Endothelial cell (in vitro differentiated cells): ENCODE results near the gene FAM222B. TPM values are rescaled to one million over a fixed set of nuclear protein-coding genes. Genes with fewer than 3 reads are reported as not detected.

ENCODE experiments used
- DNase-seq: peaks from one replicate; pipeline ENCODE4 v3.0.0; 2021; ENCODE audit warnings: low spot score
- H3K27ac Mint-ChIP-seq: one replicate; pipeline ENCODE4 v1.8.0; 2021; ENCODE audit warnings: mixed read lengths, inconsistent platforms; ENCODE audit not compliant: unreplicated experiment
- H3K27me3 Mint-ChIP-seq: one replicate; pipeline ENCODE4 v1.8.0; 2021; ENCODE audit warnings: mild to moderate bottlenecking, moderate library complexity, mixed read lengths, inconsistent platforms; ENCODE audit not compliant: unreplicated experiment
- H3K36me3 Mint-ChIP-seq: one replicate; pipeline ENCODE4 v1.8.0; 2021; ENCODE audit warnings: mild to moderate bottlenecking, low read depth, mixed read lengths, inconsistent platforms; ENCODE audit not compliant: unreplicated experiment
- H3K4me1 Mint-ChIP-seq: one replicate; pipeline ENCODE4 v1.8.0; 2021; ENCODE audit warnings: mild to moderate bottlenecking, mixed read lengths, inconsistent platforms; ENCODE audit not compliant: unreplicated experiment
- H3K4me3 Mint-ChIP-seq: one replicate; pipeline ENCODE4 v1.8.0; 2021; ENCODE audit warnings: mild to moderate bottlenecking, mixed read lengths, inconsistent platforms; ENCODE audit not compliant: unreplicated experiment
- H3K9me3 Mint-ChIP-seq: one replicate; pipeline ENCODE4 v1.8.0; 2021; ENCODE audit warnings: mixed read lengths, inconsistent platforms; ENCODE audit not compliant: unreplicated experiment
- CTCF ChIP-seq: fragments of 200-600 bp; sonication (generic); IDR thresholded peaks from one replicate; pipeline ENCODE4 v1.5.0; 2021; ENCODE audit warnings: antibody characterized with exemption; ENCODE audit not compliant: unreplicated experiment
- total RNA-seq: library from RNA; stranded (reverse); fragmentation: NEBNext Ultra II Directional; extraction: Animal tissue kit (Norgen Biotek cat#: 25700); gene quantifications from one replicate; pipeline ENCODE4 v1.2.1, GENCODE V29; 2021; ENCODE audit not compliant: unreplicated experiment

FAM222B gene
- total RNA-seq, 1 donor from 2014 or later = 69.9 TPM

DNA sequence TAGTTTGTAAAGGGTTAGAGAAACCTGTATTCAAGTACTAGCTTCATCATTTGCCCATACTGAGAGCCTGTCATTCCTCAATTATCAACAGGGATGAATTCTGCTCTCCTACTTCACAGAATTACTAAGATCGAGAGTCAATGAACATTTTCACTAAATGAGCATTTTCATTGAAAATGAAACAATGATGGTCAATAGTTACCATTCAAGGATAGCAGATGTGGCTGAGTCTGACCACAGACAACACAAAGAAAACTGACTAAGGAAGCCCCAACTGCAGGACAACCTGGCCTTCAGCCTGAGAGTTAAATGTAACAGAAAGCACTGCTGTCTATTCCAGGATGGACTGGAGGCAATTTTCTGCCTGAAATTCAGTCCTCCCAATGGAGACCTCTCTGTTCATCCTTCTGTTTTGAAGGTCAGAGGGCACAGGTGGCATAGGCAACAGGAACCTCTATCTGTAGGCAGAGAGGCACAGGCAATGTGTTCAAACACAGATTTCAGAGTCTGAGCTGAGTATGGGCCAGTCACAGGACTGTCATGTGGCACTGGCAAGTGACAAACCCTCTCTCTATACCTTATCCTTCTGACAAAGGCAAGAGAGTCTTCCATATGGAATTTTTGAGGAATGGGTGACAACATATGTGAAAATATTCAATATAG, 79.3 kb downstream of the FAM222B start:
- Mint-ChIP-seq H3K4me1 (peaks cover 37% of the 10 kb centered on the region), H3K36me3 (peaks cover 31% of the 10 kb centered on the region), H3K4me3 (no peak overlapping the region), H3K27me3 (peaks cover 13% of the 10 kb centered on the region), H3K27ac (peak overlapping the region; percentile 24), H3K9me3 (no peaks in the 10 kb centered on the region)
- no peak for DNase-seq
- TF ChIP-seq CTCF = no peak

DNA sequence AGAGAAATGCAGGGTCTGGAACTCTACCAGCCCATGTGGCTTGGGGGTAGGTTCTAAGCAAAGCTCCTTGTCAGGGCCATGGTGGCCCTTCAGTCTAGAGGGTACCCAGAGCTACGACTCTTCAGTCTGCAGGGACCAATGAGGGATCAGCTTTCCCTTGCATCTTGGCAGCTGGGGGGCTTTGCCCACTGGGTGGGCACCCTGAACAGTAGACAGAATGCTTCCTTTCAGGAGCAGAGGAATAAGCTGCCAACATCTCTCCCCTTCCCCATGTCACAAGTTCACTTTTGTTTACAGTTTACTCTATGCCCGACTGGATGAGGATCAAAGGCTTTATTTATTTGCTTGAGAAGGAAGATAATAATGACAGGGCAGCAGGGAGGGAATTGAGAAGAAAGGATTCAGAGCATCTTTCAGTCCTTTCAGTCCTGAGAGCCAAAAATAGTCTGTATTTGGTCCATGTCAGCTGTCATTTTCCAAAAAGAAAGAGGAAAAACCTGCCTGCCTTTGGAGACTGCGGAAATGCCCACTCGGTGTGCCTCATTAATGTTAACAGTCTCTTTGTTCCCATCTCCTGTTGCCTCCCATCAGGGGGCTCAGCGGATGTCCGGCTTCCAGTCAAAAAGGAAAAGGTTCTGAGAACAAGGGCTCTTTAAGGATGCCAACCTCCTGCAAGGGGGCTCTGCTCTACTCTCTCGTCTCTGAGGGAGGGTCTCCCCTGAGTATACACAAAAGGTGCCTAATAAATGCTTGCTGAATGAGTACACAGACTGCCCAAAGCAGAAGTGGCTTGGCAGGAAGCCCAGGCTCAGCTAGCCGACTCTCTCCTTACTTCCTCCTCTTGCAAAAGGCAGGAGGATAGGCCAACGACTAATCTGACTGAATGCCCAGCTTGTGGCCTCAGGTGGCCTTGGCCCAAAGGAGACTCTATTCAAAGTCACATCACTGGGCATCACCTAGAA, 81.7 kb downstream of the FAM222B start:
- Mint-ChIP-seq H3K27ac (peak overlapping the region; percentile 90), H3K4me1 (peaks cover 59% of the 10 kb centered on the region), H3K36me3 (peaks cover 49% of the 10 kb centered on the region)

DNA sequence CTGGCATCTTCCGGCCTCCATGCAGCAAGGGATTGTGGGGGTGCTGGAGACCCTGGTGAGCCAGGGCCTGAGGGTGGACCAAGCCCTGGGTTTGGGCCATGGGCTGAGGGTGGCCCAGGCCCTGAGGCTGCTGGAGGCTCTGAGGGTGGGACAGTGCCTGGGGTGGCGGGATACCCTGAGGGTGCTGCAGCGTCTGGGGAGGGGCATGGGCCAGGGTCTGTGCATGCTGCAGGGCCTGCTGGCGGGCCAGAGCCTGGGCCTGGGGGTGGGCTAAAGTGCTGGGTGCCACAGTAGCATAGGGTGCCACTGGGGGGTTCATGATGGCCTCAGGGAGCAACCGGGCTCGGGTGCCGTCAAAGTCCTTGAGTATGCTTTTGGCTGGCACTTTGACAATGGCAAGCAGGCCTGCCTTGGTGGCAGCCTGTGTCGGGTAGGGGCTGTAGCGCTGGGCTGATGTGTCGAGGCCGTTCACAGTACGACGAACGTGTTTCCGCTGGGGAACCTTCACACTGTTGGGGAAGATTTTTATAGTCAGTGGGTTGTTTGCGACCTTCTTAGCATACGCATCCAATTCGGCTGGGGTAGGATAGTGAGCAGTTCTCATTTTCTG, 83.2 kb downstream of the FAM222B start:
- peaks cover 4% of the 10 kb centered on the region for H3K9me3 Mint-ChIP-seq
- peaks cover 21% of the 10 kb centered on the region for H3K27me3 Mint-ChIP-seq
- peak overlapping the region; percentile 83 for H3K4me3 Mint-ChIP-seq
- H3K27ac Mint-ChIP-seq = peak overlapping the region; percentile 68
- no peak for DNase-seq
- peaks cover 46% of the 10 kb centered on the region for H3K36me3 Mint-ChIP-seq
- TF ChIP-seq CTCF = no peak
- peaks cover 57% of the 10 kb centered on the region for H3K4me1 Mint-ChIP-seq

More for the DNA sequence above, 81.7 kb downstream of the FAM222B start:
- DNase-seq = peak; percentile 59
- peak overlapping the region; percentile 42 for H3K4me3 Mint-ChIP-seq
- no peak for TF ChIP-seq CTCF
- peaks cover 19% of the 10 kb centered on the region for H3K27me3 Mint-ChIP-seq
- peaks cover 4% of the 10 kb centered on the region for H3K9me3 Mint-ChIP-seq

- peak overlapping the region; percentile 83 for H3K4me3 Mint-ChIP-seq
- H3K4me1 Mint-ChIP-seq = peaks cover 55% of the 10 kb centered on the region
- DNase-seq = no peak
- no peak for TF ChIP-seq CTCF
- peaks cover 4% of the 10 kb centered on the region for H3K9me3 Mint-ChIP-seq
- H3K27me3 Mint-ChIP-seq = peaks cover 22% of the 10 kb centered on the region
- peak overlapping the region; percentile 68 for H3K27ac Mint-ChIP-seq
- H3K36me3 Mint-ChIP-seq = peaks cover 46% of the 10 kb centered on the region
These were observed 84.0 kb downstream of the FAM222B start for GRCh38 chr17:28758411-28759121.
